ENCODE data around the gene BMI1. TPM values are rescaled to one million over a fixed set of nuclear protein-coding genes. Genes with fewer than 3 reads are reported as not detected.
A peak's percentile ranks its signal among the peaks of the same experiment; 100 is the strongest.

Gene BMI1
- total RNA-seq, 1 experiment from 2014 or later: 3.4 TPM

GRCh38 chr10:22335173-22335933, 14.5 kb downstream of the BMI1 start (continued):
- TF ChIP-seq, protein P1, sequence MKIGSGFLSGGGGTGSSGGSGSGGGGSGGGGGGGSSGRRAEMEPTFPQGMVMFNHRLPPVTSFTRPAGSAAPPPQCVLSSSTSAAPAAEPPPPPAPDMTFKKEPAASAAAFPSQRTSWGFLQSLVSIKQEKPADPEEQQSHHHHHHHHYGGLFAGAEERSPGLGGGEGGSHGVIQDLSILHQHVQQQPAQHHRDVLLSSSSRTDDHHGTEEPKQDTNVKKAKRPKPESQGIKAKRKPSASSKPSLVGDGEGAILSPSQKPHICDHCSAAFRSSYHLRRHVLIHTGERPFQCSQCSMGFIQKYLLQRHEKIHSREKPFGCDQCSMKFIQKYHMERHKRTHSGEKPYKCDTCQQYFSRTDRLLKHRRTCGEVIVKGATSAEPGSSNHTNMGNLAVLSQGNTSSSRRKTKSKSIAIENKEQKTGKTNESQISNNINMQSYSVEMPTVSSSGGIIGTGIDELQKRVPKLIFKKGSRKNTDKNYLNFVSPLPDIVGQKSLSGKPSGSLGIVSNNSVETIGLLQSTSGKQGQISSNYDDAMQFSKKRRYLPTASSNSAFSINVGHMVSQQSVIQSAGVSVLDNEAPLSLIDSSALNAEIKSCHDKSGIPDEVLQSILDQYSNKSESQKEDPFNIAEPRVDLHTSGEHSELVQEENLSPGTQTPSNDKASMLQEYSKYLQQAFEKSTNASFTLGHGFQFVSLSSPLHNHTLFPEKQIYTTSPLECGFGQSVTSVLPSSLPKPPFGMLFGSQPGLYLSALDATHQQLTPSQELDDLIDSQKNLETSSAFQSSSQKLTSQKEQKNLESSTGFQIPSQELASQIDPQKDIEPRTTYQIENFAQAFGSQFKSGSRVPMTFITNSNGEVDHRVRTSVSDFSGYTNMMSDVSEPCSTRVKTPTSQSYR (CRISPR knock-in tag; IDR thresholded peaks at IDR 0.05): no peak
- peak; percentile 52; the same call in 1 of the 2 replicates for TF ChIP-seq HMGXB4 (CRISPR knock-in tag; IDR thresholded peaks at IDR 0.05)
- TF ChIP-seq JUN (CRISPR knock-in tag; IDR thresholded peaks at IDR 0.05): 0 out of 2 replicates have a peak, but pooled peaks have one; percentile 10
- no peak for TF ChIP-seq FOXK1 (CRISPR knock-in tag; IDR thresholded peaks at IDR 0.05)
- TF ChIP-seq TCF7 (CRISPR knock-in tag; IDR thresholded peaks at IDR 0.05; ENCODE audit: low read depth): peak; percentile 37; the same call in 1 of the 2 replicates
- no peak for TF ChIP-seq ATF1 (CRISPR knock-in tag; IDR thresholded peaks at IDR 0.05)

DNA sequence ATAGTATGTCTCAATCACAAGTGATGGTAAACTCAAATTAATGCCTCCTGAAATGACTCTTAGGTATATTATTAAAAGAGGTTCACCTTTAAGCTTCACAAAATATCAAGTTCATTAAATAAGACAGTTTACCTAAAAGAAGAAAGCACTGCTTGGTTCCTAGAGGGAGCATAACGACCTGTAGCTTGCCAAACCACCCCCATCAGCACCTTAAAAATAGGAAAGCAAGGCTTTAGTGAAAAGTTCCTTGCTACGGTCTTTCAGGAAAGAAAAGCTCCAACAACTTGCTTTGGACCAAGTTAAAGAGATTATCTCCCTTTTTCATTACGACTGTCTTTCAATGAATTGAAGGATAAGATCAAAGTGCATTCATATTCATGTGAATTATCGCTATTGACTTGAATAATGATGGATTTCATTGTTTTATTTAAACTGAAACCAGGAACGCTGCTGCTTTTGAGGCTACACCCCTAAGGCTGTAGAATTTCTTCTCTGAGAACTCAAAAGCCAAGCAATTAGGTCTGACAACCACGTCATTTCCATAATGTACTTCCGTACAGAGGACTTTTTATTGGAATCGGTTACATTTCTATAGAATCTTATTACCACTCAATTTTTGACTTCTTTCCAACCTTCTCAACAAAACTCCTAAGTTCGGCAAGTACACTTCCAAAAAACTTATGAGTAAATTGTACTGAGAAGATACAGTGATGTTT, 17.4 kb downstream of the BMI1 start:
- CTCF ChIA-PET: no interaction called here
- Mint-ChIP-seq H3K27me3 (ENCODE audit: low read depth) (peaks cover 96% of the 10 kb centered on the region), H3K9me3 (no peaks in the 10 kb centered on the region), H3K4me1 (peaks cover 17% of the 10 kb centered on the region), H3K4me3 (no peak overlapping the region), H3K36me3 (no peaks in the 10 kb centered on the region), H3K27ac (no peak overlapping the region)
- POLR2A ChIA-PET: no interaction called here
- TF ChIP-seq SOX15 (CRISPR knock-in tag; IDR thresholded peaks at IDR 0.05) (no peak), GRHL2 (CRISPR knock-in tag; IDR thresholded peaks at IDR 0.05; ENCODE audit: insufficient replicate concordance, severe bottlenecking) (no peak), ATF3 (CRISPR knock-in tag; conservative IDR thresholded peaks at IDR 0.05) (no peak), ARID4B (CRISPR knock-in tag; IDR thresholded peaks at IDR 0.05; ENCODE audit: borderline replicate concordance) (no peak), SMAD3 (CRISPR knock-in tag; IDR thresholded peaks at IDR 0.05; ENCODE audit: borderline replicate concordance) (no peak), TEAD4 (CRISPR knock-in tag; IDR thresholded peaks at IDR 0.05) (no peak), ZNF416 (CRISPR knock-in tag; IDR thresholded peaks at IDR 0.05) (no peak), FOXP4 (CRISPR knock-in tag; IDR thresholded peaks at IDR 0.05) (no peak)
- TF ChIP-seq, protein P2, sequence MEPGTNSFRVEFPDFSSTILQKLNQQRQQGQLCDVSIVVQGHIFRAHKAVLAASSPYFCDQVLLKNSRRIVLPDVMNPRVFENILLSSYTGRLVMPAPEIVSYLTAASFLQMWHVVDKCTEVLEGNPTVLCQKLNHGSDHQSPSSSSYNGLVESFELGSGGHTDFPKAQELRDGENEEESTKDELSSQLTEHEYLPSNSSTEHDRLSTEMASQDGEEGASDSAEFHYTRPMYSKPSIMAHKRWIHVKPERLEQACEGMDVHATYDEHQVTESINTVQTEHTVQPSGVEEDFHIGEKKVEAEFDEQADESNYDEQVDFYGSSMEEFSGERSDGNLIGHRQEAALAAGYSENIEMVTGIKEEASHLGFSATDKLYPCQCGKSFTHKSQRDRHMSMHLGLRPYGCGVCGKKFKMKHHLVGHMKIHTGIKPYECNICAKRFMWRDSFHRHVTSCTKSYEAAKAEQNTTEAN (CRISPR knock-in tag; IDR thresholded peaks at IDR 0.05): no peak
- TF ChIP-seq, protein P3, sequence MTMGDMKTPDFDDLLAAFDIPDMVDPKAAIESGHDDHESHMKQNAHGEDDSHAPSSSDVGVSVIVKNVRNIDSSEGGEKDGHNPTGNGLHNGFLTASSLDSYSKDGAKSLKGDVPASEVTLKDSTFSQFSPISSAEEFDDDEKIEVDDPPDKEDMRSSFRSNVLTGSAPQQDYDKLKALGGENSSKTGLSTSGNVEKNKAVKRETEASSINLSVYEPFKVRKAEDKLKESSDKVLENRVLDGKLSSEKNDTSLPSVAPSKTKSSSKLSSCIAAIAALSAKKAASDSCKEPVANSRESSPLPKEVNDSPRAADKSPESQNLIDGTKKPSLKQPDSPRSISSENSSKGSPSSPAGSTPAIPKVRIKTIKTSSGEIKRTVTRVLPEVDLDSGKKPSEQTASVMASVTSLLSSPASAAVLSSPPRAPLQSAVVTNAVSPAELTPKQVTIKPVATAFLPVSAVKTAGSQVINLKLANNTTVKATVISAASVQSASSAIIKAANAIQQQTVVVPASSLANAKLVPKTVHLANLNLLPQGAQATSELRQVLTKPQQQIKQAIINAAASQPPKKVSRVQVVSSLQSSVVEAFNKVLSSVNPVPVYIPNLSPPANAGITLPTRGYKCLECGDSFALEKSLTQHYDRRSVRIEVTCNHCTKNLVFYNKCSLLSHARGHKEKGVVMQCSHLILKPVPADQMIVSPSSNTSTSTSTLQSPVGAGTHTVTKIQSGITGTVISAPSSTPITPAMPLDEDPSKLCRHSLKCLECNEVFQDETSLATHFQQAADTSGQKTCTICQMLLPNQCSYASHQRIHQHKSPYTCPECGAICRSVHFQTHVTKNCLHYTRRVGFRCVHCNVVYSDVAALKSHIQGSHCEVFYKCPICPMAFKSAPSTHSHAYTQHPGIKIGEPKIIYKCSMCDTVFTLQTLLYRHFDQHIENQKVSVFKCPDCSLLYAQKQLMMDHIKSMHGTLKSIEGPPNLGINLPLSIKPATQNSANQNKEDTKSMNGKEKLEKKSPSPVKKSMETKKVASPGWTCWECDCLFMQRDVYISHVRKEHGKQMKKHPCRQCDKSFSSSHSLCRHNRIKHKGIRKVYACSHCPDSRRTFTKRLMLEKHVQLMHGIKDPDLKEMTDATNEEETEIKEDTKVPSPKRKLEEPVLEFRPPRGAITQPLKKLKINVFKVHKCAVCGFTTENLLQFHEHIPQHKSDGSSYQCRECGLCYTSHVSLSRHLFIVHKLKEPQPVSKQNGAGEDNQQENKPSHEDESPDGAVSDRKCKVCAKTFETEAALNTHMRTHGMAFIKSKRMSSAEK (CRISPR knock-in tag; IDR thresholded peaks at IDR 0.05; ENCODE audit: borderline replicate concordance): no peak
- ATAC-seq (no peak), DNase-seq (ENCODE audit: low spot score) (no peak)
